HepG2 (cell line): Measurements from ENCODE around the gene CLCC1. TPM values are rescaled to one million over a fixed set of nuclear protein-coding genes. Genes with fewer than 3 reads are reported as not detected.
A peak's percentile ranks its signal among the peaks of the same experiment; 100 is the strongest.

Source experiments
- ATAC-seq: fragments of 200-7000 bp; cut with Tn5 transposase; 3 replicates; pipeline ENCODE4 v1.9.1; 2020; ENCODE audit warnings: mild to moderate bottlenecking, moderate library complexity
- BruUV-seq: library from RNA; stranded (reverse); fragments of 400-500 nt; replicated peaks from 2 replicates; lab custom pipeline; 2021; lab: Mats Ljungman, UMichigan
- CTCF ChIA-PET: fragments of 300-600 bp; formaldehyde crosslinking; extraction: SDS; loops from one replicate; lab custom pipeline; 2021; ENCODE audit warnings: low total read pairs, inconsistent platforms, low intra/inter-chr PET ratio; lab: Yijun Ruan, JAX
- POLR2A ChIA-PET: fragments of 350-600 bp; sonication (Branson Sonifier 250); formaldehyde crosslinking; loops from one replicate; lab custom pipeline; 2020; ENCODE audit warnings: antibody characterized with exemption, inconsistent platforms; lab: Yijun Ruan, JAX
- DNase-seq: peaks from one replicate; pipeline ENCODE4 v3.0.0-alpha.2; 2015; ENCODE audit warnings: low spot score
- FAIRE-seq: peaks from 3 replicates; lab custom pipeline; 2011; peaks lifted over from hg19 to GRCh38; lab: Jason Lieb, UNC
- H2AFZ ChIP-seq: one replicate; pipeline ENCODE4 v1.6.1; 2011; ENCODE audit warnings: low read length, inconsistent platforms
- H3K27ac ChIP-seq: fragments of 300-600 bp; 3 replicates; pipeline ENCODE4 v1.8.0; 2011; ENCODE audit warnings: mixed run types, mild to moderate bottlenecking, mixed read lengths, low read length, inconsistent platforms; ENCODE audit not compliant: insufficient read depth; ENCODE audit errors: extremely low read length
- H3K27me3 ChIP-seq, 2 experiments: fragments of 200-600 bp in 1 of 2; 2 replicates in 1 of 2; 3 replicates in 1 of 2; pipeline versions ENCODE4 v1.6.0 to v1.8.0; 2011; ENCODE audit warnings: low read length in 2 of 2, mild to moderate bottlenecking in 2 of 2, moderate library complexity in 2 of 2, inconsistent platforms in 1 of 2; ENCODE audit not compliant: insufficient read depth in 2 of 2, control insufficient read depth in 1 of 2
- H3K36me3 ChIP-seq, 2 experiments: fragments of 200-600 bp in 1 of 2; replicated peaks in 1 of 2; 2 replicates in 1 of 2; 3 replicates in 1 of 2; pipeline versions ENCODE4 v1.5.1 to v1.8.0; 2011; ENCODE audit warnings: low read length in 2 of 2, inconsistent platforms in 1 of 2; ENCODE audit not compliant: insufficient read depth in 2 of 2, control insufficient read depth in 1 of 2
- H3K4me1 ChIP-seq: 2 replicates; pipeline ENCODE4 v1.5.1; 2012; ENCODE audit warnings: low read length, inconsistent platforms; ENCODE audit not compliant: insufficient read depth
- H3K4me2 ChIP-seq: 2 replicates; pipeline ENCODE4 v1.6.0; 2011; ENCODE audit warnings: low read depth, low read length, inconsistent platforms
- H3K4me3 ChIP-seq, 3 experiments: fragments of 200-600 bp in 1 of 3; sonication (generic), shearing (Covaris generic) in 1 of 3; replicated peaks in 1 of 3; 2 replicates each; pipeline ENCODE4 v1.5.1; 2011 to 2016; ENCODE audit warnings: low read length in 3 of 3, inconsistent platforms in 2 of 3, low read depth in 2 of 3, mild to moderate bottlenecking in 2 of 3, control low read depth in 1 of 3, mixed read lengths in 1 of 3; ENCODE audit not compliant: insufficient read depth in 1 of 3
- H3K79me2 ChIP-seq: one replicate; pipeline ENCODE4 v1.6.1; 2011; ENCODE audit warnings: low read length, inconsistent platforms; ENCODE audit not compliant: insufficient read depth
- H3K9ac ChIP-seq: 2 replicates; pipeline ENCODE4 v1.6.0; 2011; ENCODE audit warnings: mild to moderate bottlenecking, low read depth, low read length, inconsistent platforms; ENCODE audit not compliant: insufficient read depth
- H3K9me3 ChIP-seq: 2 replicates; pipeline ENCODE4 v1.5.1; 2012; ENCODE audit warnings: mild to moderate bottlenecking, low read length
- H4K20me1 ChIP-seq: 2 replicates; pipeline ENCODE4 v1.6.0; 2011; ENCODE audit warnings: inconsistent platforms, mild to moderate bottlenecking, low read length, moderate library complexity; ENCODE audit not compliant: insufficient read depth
- BCL6 ChIP-seq: IDR thresholded peaks from 2 replicates; pipeline ENCODE4 v1.6.1; 2016; ENCODE audit warnings: missing genetic modification reagents, missing compliant biosample characterization
- ETV6 ChIP-seq: sonication (generic); formaldehyde crosslinking; conservative IDR thresholded peaks from 2 replicates; pipeline ENCODE4 v1.4.0; 2020; ENCODE audit warnings: missing genetic modification reagents
- FOXA1 ChIP-seq, 2 experiments: fragments of 450-650 bp in 1 of 2; sonication (generic) in 1 of 2; formaldehyde crosslinking in 1 of 2; IDR thresholded peaks; 2 replicates each; pipeline versions ENCODE4 v1.4.0 to v1.6.1; 2016 to 2020; ENCODE audit warnings: missing genetic modification reagents in 1 of 2
- FOXA3 ChIP-seq: IDR thresholded peaks from 2 replicates; pipeline ENCODE4 v1.6.1; 2016; ENCODE audit warnings: missing genetic modification reagents, missing compliant biosample characterization
- HNF4A ChIP-seq: sonication (generic); formaldehyde crosslinking; IDR thresholded peaks from 2 replicates; pipeline ENCODE4 v1.4.0; 2020; ENCODE audit warnings: missing genetic modification reagents
- MLXIP ChIP-seq: sonication (generic); formaldehyde crosslinking; IDR thresholded peaks from 2 replicates; pipeline ENCODE4 v1.9.0; 2021; ENCODE audit warnings: missing genetic modification reagents, borderline replicate concordance
- NCOA2 ChIP-seq: sonication (generic); formaldehyde crosslinking; IDR thresholded peaks from 2 replicates; pipeline ENCODE4 v1.8.0; 2022; ENCODE audit warnings: inconsistent platforms
- TCF7 ChIP-seq: sonication (generic); IDR thresholded peaks from 2 replicates; pipeline ENCODE4 v1.6.1; 2016; ENCODE audit warnings: antibody characterized with exemption, low read depth
- ZFAT ChIP-seq: sonication (generic); formaldehyde crosslinking; conservative IDR thresholded peaks from 2 replicates; pipeline ENCODE4 v1.8.1; 2023; ENCODE audit warnings: missing genetic modification reagents, inconsistent platforms
- ZNF350 ChIP-seq: sonication (generic); formaldehyde crosslinking; IDR thresholded peaks from 2 replicates; pipeline ENCODE4 v1.4.0; 2020; ENCODE audit warnings: mild to moderate bottlenecking, low read depth, missing genetic modification reagents, borderline replicate concordance
- ZNF546 ChIP-seq: sonication (generic); formaldehyde crosslinking; conservative IDR thresholded peaks from 2 replicates; pipeline ENCODE4 v1.8.1; 2023; ENCODE audit warnings: mild to moderate bottlenecking, missing genetic modification reagents
- ZNF605 ChIP-seq: sonication (generic); formaldehyde crosslinking; IDR thresholded peaks from 2 replicates; pipeline ENCODE4 v1.8.0; 2022; ENCODE audit warnings: mild to moderate bottlenecking, missing genetic modification reagents
- ZNF816 ChIP-seq: sonication (generic); formaldehyde crosslinking; IDR thresholded peaks from 2 replicates; pipeline ENCODE4 v1.8.0; 2022; ENCODE audit warnings: missing genetic modification reagents, mild to moderate bottlenecking, borderline replicate concordance
- WGBS: methylation state at CpG from one replicate; pipeline ENCODE4 v1.1.6; 2017; ENCODE audit warnings: low lambda C conversion rate; 5-methylcytosine and 5-hydroxymethylcytosine counted together
- in situ Hi-C: cut with HindIII; loops from 2 replicates; pipeline ENCODE4 v1.10.0; 2017; ENCODE audit warnings: low pct_unique_long_range_greater_than_20kb; ENCODE audit not compliant: extremely low pct_ligation_motif_present
- intact Hi-C: fragments of 100-400 bp; cut with micrococcal nuclease; formaldehyde crosslinking; loops from one replicate; pipeline ENCODE4 v1.10.0; 2022; ENCODE audit not compliant: unreplicated experiment
- polyA plus RNA-seq, 8 experiments: library from polyadenylated mRNA; depleted of rRNA in 3 of 8; stranded (reverse) in 7 of 8; unstranded in 1 of 8; fragments of >200 nt; fragmentation: Illumina TruSeq in 4 of 8; extraction: Trizol in 4 of 8; gene quantifications; 2 replicates each; pipeline versions ENCODE4 v1.2.1 to v1.2.3, GENCODE V29; 2011 to 2016; ENCODE audit warnings: low read depth in 4 of 8, missing spikeins in 1 of 8, mixed read lengths in 1 of 8; ENCODE audit not compliant: insufficient read depth in 1 of 8
- total RNA-seq, 5 experiments: library from RNA; depleted of rRNA; stranded (reverse); fragments of >200 nt; fragmentation: Illumina TruSeq; extraction: Trizol; gene quantifications; 2 replicates each; pipeline ENCODE4 v1.2.3, GENCODE V29; 2016; ENCODE audit warnings: low read depth in 1 of 5
- TF ChIP-seq, protein P1 (sequence below): sonication (generic); formaldehyde crosslinking; IDR thresholded peaks from 2 replicates; pipeline ENCODE4 v1.4.0; 2020; ENCODE audit warnings: missing genetic modification reagents
- TF ChIP-seq, protein P2 (sequence below): sonication (generic); formaldehyde crosslinking; IDR thresholded peaks from 2 replicates; pipeline ENCODE4 v1.5.0; 2020; ENCODE audit warnings: mild to moderate bottlenecking, missing genetic modification reagents, borderline replicate concordance

The CLCC1 gene
- total and polyA plus RNA-seq, 2 of the 13 experiments (the other 11 are each of a cell fraction or from before 2014, with no cell fraction given): 16.0 to 25.8 TPM

DNA sequence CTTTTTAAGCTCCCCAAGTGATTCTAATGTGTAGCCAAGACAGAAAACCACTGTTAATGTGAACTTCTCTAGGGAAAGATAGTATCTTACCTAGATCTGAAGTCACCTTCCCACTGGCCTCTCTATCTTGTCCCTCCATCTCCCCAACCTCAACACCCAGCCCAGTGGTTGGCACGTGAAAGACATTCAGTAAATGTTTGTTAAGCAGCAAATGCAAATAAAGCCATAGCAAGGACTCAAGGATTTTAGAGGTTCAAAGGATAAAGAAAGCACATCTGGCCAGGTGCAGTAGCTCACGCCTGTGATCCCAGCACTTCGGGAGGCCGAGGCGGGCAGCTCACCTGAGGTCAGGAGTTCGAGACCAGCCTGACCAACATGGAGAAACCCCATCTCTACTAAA is 9.8 kb downstream of the CLCC1 start:
- Histone ChIP-seq H3K27ac (no peak overlapping the region), H3K36me3 (peaks cover 3 to 18% of the 10 kb centered on the region in 2 experiments; a peak in 3 of 5 replicates), H3K9ac (no peak overlapping the region), H3K9me3 (no peaks in the 10 kb centered on the region), H3K79me2 (peaks cover 45% of the 10 kb centered on the region), H3K4me1 (peaks cover 24% of the 10 kb centered on the region), H3K27me3 (no peaks in the 10 kb centered on the region), H2AFZ (no peak overlapping the region), H3K4me2 (no peak overlapping the region), H4K20me1 (peaks cover under 1% of the 10 kb centered on the region; the same call in 1 of the 2 replicates), H3K4me3 (no peak overlapping the region)
- peak; percentile 45; the same call in 1 of the 3 replicates for ATAC-seq
- in situ Hi-C loops: no loop called here
- intact Hi-C loops: no loop called here
- no peak for FAIRE-seq
- ChIA-PET POLR2A (interaction anchor here (2.2 kb wide), 1 partner anchor 10 kb away, joined by 6 read pairs; the partner anchor contains the start of gene CLCC1), CTCF (no interaction called here)
- peak; percentile 29 for DNase-seq
- 57% methylated on average over 6 of the region's 6 CpGs for WGBS
- BruUV-seq: no TSS peak
- TF ChIP-seq FOXA1 (IDR thresholded peaks at IDR 0.05) (no peak), FOXA1 (CRISPR knock-in tag; IDR thresholded peaks at IDR 0.05) (peak; percentile 42; the same call in 1 of the 2 replicates), ETV6 (CRISPR knock-in tag) (no peak), NCOA2 (CRISPR knock-in tag) (0 out of 2 replicates have a peak, but pooled peaks have one; percentile 43), ZNF350 (CRISPR knock-in tag) (no peak), ZNF605 (CRISPR knock-in tag) (no peak), ZNF546 (CRISPR knock-in tag) (no peak), ZNF816 (CRISPR knock-in tag) (no peak), ZFAT (CRISPR knock-in tag) (no peak), HNF4A (CRISPR knock-in tag) (peak; percentile 48), BCL6 (CRISPR knock-in tag) (peak; percentile 44; the same call in 1 of the 2 replicates), FOXA3 (0 out of 2 replicates have a peak, but pooled peaks have one; percentile 18), MLXIP (CRISPR knock-in tag) (peak; percentile 77; the same call in 1 of the 2 replicates), TCF7 (0 out of 2 replicates have a peak, but pooled peaks have one; percentile 24)
- TF ChIP-seq, protein P1, sequence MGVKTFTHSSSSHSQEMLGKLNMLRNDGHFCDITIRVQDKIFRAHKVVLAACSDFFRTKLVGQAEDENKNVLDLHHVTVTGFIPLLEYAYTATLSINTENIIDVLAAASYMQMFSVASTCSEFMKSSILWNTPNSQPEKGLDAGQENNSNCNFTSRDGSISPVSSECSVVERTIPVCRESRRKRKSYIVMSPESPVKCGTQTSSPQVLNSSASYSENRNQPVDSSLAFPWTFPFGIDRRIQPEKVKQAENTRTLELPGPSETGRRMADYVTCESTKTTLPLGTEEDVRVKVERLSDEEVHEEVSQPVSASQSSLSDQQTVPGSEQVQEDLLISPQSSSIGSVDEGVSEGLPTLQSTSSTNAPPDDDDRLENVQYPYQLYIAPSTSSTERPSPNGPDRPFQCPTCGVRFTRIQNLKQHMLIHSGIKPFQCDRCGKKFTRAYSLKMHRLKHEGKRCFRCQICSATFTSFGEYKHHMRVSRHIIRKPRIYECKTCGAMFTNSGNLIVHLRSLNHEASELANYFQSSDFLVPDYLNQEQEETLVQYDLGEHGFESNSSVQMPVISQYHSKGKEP (CRISPR knock-in tag): no peak
- TF ChIP-seq, protein P2, sequence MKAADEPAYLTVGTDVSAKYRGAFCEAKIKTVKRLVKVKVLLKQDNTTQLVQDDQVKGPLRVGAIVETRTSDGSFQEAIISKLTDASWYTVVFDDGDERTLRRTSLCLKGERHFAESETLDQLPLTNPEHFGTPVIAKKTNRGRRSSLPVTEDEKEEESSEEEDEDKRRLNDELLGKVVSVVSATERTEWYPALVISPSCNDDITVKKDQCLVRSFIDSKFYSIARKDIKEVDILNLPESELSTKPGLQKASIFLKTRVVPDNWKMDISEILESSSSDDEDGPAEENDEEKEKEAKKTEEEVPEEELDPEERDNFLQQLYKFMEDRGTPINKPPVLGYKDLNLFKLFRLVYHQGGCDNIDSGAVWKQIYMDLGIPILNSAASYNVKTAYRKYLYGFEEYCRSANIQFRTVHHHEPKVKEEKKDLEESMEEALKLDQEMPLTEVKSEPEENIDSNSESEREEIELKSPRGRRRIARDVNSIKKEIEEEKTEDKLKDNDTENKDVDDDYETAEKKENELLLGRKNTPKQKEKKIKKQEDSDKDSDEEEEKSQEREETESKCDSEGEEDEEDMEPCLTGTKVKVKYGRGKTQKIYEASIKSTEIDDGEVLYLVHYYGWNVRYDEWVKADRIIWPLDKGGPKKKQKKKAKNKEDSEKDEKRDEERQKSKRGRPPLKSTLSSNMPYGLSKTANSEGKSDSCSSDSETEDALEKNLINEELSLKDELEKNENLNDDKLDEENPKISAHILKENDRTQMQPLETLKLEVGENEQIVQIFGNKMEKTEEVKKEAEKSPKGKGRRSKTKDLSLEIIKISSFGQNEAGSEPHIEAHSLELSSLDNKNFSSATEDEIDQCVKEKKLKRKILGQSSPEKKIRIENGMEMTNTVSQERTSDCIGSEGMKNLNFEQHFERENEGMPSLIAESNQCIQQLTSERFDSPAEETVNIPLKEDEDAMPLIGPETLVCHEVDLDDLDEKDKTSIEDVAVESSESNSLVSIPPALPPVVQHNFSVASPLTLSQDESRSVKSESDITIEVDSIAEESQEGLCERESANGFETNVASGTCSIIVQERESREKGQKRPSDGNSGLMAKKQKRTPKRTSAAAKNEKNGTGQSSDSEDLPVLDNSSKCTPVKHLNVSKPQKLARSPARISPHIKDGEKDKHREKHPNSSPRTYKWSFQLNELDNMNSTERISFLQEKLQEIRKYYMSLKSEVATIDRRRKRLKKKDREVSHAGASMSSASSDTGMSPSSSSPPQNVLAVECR (CRISPR knock-in tag): peak; percentile 15; the same call in 1 of the 2 replicates
